Inferior parietal cortex (tissue), 1 donor: ENCODE data around the gene CCR3.
"Not testable (repeated sequence)": the region's sequence is repeated elsewhere in the genome, so short reads cannot be mapped to it uniquely, and the experiment has no call there.

Experiments used
- DNase-seq: peaks from one replicate; pipeline ENCODE4 v3.0.0-alpha.2; 2016; ENCODE audit errors: extremely low spot score

Gene CCR3

GRCh38 chr3:46242120-46242519, at the start of gene CCR3:
CCR3 (plus strand) TSS chr3:46242460; CDS start chr3:46265159, 22,699 bp downstream.
- DNase-seq = no peak

GRCh38 chr3:46192939-46193338, 49.3 kb upstream of the CCR3 start:
- no peak for DNase-seq

- DNase-seq = no peak
These were observed 48.8 kb upstream of the CCR3 start for GRCh38 chr3:46193436-46193835.

- DNase-seq = no peak
These were observed 47.2 kb upstream of the CCR3 start for GRCh38 chr3:46194868-46195553.

GRCh38 chr3:46196261-46196957, 45.9 kb upstream of the CCR3 start:
- DNase-seq = no peak

- DNase-seq = no peak
These were observed 42.0 kb upstream of the CCR3 start for GRCh38 chr3:46200211-46200610.

- no peak for DNase-seq
These were observed 41.5 kb upstream of the CCR3 start for GRCh38 chr3:46200790-46201189.

GRCh38 chr3:46202535-46202934, 39.7 kb upstream of the CCR3 start:
- DNase-seq = no peak

GRCh38 chr3:46203681-46204080, 38.6 kb upstream of the CCR3 start:
- DNase-seq = no peak

- no peak for DNase-seq
These were observed 36.8 kb upstream of the CCR3 start for GRCh38 chr3:46205286-46205960.

- no peak for DNase-seq
These were observed 35.8 kb upstream of the CCR3 start for GRCh38 chr3:46206282-46207015.

GRCh38 chr3:46207514-46207913, 34.7 kb upstream of the CCR3 start:
- not testable (repeated sequence) for DNase-seq

GRCh38 chr3:46208167-46208704, 34.0 kb upstream of the CCR3 start, which contains the start of gene CCR1:
CCR1 (minus strand) TSS chr3:46208313; CDS start chr3:46204313, 4,000 bp downstream.
- peak; percentile 47 for DNase-seq

- no peak for DNase-seq
These were observed 33.2 kb upstream of the CCR3 start for GRCh38 chr3:46209053-46209452.

- no peak for DNase-seq
These were observed 32.4 kb upstream of the CCR3 start for GRCh38 chr3:46209746-46210470.

- DNase-seq = no peak
These were observed 30.2 kb upstream of the CCR3 start for GRCh38 chr3:46212101-46212500.

GRCh38 chr3:46213201-46213600, 29.1 kb upstream of the CCR3 start:
- no peak for DNase-seq

GRCh38 chr3:46214751-46215352, 27.4 kb upstream of the CCR3 start:
- DNase-seq = no peak

- DNase-seq = no peak
These were observed 26.3 kb upstream of the CCR3 start for GRCh38 chr3:46215810-46216414.

GRCh38 chr3:46218196-46218709, 24.0 kb upstream of the CCR3 start:
- DNase-seq = no peak
